Measurements from ENCODE around the gene PARPBP.

PARPBP gene

GRCh38 chr12:102204025-102204424, 84.0 kb downstream of the PARPBP start:
- TF ChIP-seq EZH2 (IDR thresholded peaks at IDR 0.05; ENCODE audit: borderline replicate concordance, low read length) = no peak
- no peaks in the 10 kb centered on the region for H3K79me2 ChIP-seq (ENCODE audit: insufficient read depth, low read length)
- H3F3A ChIP-seq (ENCODE audit: insufficient read depth, low read length) = no peaks in the 10 kb centered on the region

GRCh38 chr12:102215992-102216691, 96.2 kb downstream of the PARPBP start:
- Histone ChIP-seq H3K79me2 (ENCODE audit: insufficient read depth, low read length) (no peaks in the 10 kb centered on the region), H3K4me1 (ENCODE audit: insufficient read depth, low read length, severe bottlenecking) (no peaks in the 10 kb centered on the region), H3K27me3 (ENCODE audit: insufficient read depth, low read length) (no peaks in the 10 kb centered on the region), H3K36me3 (ENCODE audit: insufficient read depth, low read length) (no peaks in the 10 kb centered on the region), H3K4me2 (ENCODE audit: low read length) (no peak overlapping the region), H4K20me1 (ENCODE audit: insufficient read depth, low read length) (no peaks in the 10 kb centered on the region), H3K4me3 (ENCODE audit: low read depth, low read length, poor library complexity, severe bottlenecking) (no peak overlapping the region), H3F3A (ENCODE audit: insufficient read depth, low read length) (no peaks in the 10 kb centered on the region), H2AFZ (ENCODE audit: low read length) (no peak overlapping the region), H3K9me2 (ENCODE audit: low read depth, low read length) (no peaks in the 10 kb centered on the region), H3K9me3 (ENCODE audit: low read length) (no peaks in the 10 kb centered on the region), H3K27ac (ENCODE audit: low read depth, low read length, poor library complexity, severe bottlenecking) (no peak overlapping the region), H3K9ac (ENCODE audit: low read length) (no peak overlapping the region)
- no peak for TF ChIP-seq EZH2 (IDR thresholded peaks at IDR 0.05; ENCODE audit: borderline replicate concordance, low read length)
- no peak for TF ChIP-seq CTCF (IDR thresholded peaks at IDR 0.05; ENCODE audit: low read length)

More at GRCh38 chr12:102204025-102204424, 84.0 kb downstream of the PARPBP start:
- no peak overlapping the region for H2AFZ ChIP-seq (ENCODE audit: low read length)
- 0 out of 2 replicates have a peak, but pooled peaks cover 4% of the 10 kb centered on the region for H3K9me3 ChIP-seq (ENCODE audit: low read length)
- H3K27ac ChIP-seq (ENCODE audit: low read depth, low read length, poor library complexity, severe bottlenecking) = no peak overlapping the region
- H3K4me2 ChIP-seq (ENCODE audit: low read length) = no peak overlapping the region
- H3K27me3 ChIP-seq (ENCODE audit: insufficient read depth, low read length) = no peaks in the 10 kb centered on the region
- peaks cover 7% of the 10 kb centered on the region; the same call in 1 of the 2 replicates for H3K36me3 ChIP-seq (ENCODE audit: insufficient read depth, low read length)
- no peaks in the 10 kb centered on the region for H4K20me1 ChIP-seq (ENCODE audit: insufficient read depth, low read length)
- H3K9me2 ChIP-seq (ENCODE audit: low read depth, low read length) = no peaks in the 10 kb centered on the region
- H3K4me3 ChIP-seq (ENCODE audit: low read depth, low read length, poor library complexity, severe bottlenecking) = no peak overlapping the region
- no peak overlapping the region for H3K9ac ChIP-seq (ENCODE audit: low read length)
- no peaks in the 10 kb centered on the region for H3K4me1 ChIP-seq (ENCODE audit: insufficient read depth, low read length, severe bottlenecking)

- H3K36me3 ChIP-seq (ENCODE audit: insufficient read depth, low read length) = no peaks in the 10 kb centered on the region
- no peak overlapping the region for H2AFZ ChIP-seq (ENCODE audit: low read length)
- TF ChIP-seq CTCF (IDR thresholded peaks at IDR 0.05; ENCODE audit: low read length) (no peak), EZH2 (IDR thresholded peaks at IDR 0.05; ENCODE audit: borderline replicate concordance, low read length) (no peak)
- H3K4me2 ChIP-seq (ENCODE audit: low read length) = no peak overlapping the region
- no peak overlapping the region for H3K27ac ChIP-seq (ENCODE audit: low read depth, low read length, poor library complexity, severe bottlenecking)
- no peak overlapping the region for H3K9ac ChIP-seq (ENCODE audit: low read length)
- H3K4me3 ChIP-seq (ENCODE audit: low read depth, low read length, poor library complexity, severe bottlenecking) = no peak overlapping the region
- H4K20me1 ChIP-seq (ENCODE audit: insufficient read depth, low read length) = no peaks in the 10 kb centered on the region
- H3K27me3 ChIP-seq (ENCODE audit: insufficient read depth, low read length) = no peaks in the 10 kb centered on the region
- H3F3A ChIP-seq (ENCODE audit: insufficient read depth, low read length) = no peaks in the 10 kb centered on the region
- H3K9me3 ChIP-seq (ENCODE audit: low read length) = no peaks in the 10 kb centered on the region
- H3K4me1 ChIP-seq (ENCODE audit: insufficient read depth, low read length, severe bottlenecking) = no peaks in the 10 kb centered on the region
- H3K9me2 ChIP-seq (ENCODE audit: low read depth, low read length) = no peaks in the 10 kb centered on the region
- H3K79me2 ChIP-seq (ENCODE audit: insufficient read depth, low read length) = no peaks in the 10 kb centered on the region
These were observed 100.8 kb downstream of the PARPBP start for GRCh38 chr12:102220736-102221135.

- Histone ChIP-seq H3K4me3 (ENCODE audit: low read depth, low read length, poor library complexity, severe bottlenecking) (no peak overlapping the region), H3K4me1 (ENCODE audit: insufficient read depth, low read length, severe bottlenecking) (no peaks in the 10 kb centered on the region), H3K36me3 (ENCODE audit: insufficient read depth, low read length) (no peaks in the 10 kb centered on the region), H3K27me3 (ENCODE audit: insufficient read depth, low read length) (no peaks in the 10 kb centered on the region), H4K20me1 (ENCODE audit: insufficient read depth, low read length) (no peaks in the 10 kb centered on the region), H3K9me3 (ENCODE audit: low read length) (no peaks in the 10 kb centered on the region), H3K79me2 (ENCODE audit: insufficient read depth, low read length) (no peaks in the 10 kb centered on the region), H3K4me2 (ENCODE audit: low read length) (no peak overlapping the region), H2AFZ (ENCODE audit: low read length) (no peak overlapping the region), H3K9ac (ENCODE audit: low read length) (no peak overlapping the region), H3K27ac (ENCODE audit: low read depth, low read length, poor library complexity, severe bottlenecking) (no peak overlapping the region), H3F3A (ENCODE audit: insufficient read depth, low read length) (no peaks in the 10 kb centered on the region), H3K9me2 (ENCODE audit: low read depth, low read length) (no peaks in the 10 kb centered on the region)
- TF ChIP-seq CTCF (IDR thresholded peaks at IDR 0.05; ENCODE audit: low read length) = no peak
- TF ChIP-seq EZH2 (IDR thresholded peaks at IDR 0.05; ENCODE audit: borderline replicate concordance, low read length) = no peak
These were observed 108.0 kb downstream of the PARPBP start for GRCh38 chr12:102227954-102228353.
